ENCODE data around the gene SREK1IP1.

GRCh38 chr5:64744914-64745313 lies 23.6 kb downstream of the SREK1IP1 start:
- TF ChIP-seq POLR2A (IDR thresholded peaks at IDR 0.05): no peak
- TF ChIP-seq CTCF (IDR thresholded peaks at IDR 0.05): no peak
